DND-41 (cell line): Measurements from ENCODE around the gene DDX51.
"Not testable (repeated sequence)": the region's sequence is repeated elsewhere in the genome, so short reads cannot be mapped to it uniquely, and the experiment has no call there.

Source experiments
- ATAC-seq: fragments of 200-7000 bp; cut with Tn5 transposase; 3 replicates; pipeline ENCODE4 v1.9.1; 2021; ENCODE audit warnings: low read depth; ENCODE audit not compliant: insufficient read depth
- DNase-seq: peaks from one replicate; pipeline ENCODE4 v3.0.0-alpha.2; 2020
- H2AFZ ChIP-seq: 2 replicates; pipeline ENCODE4 v1.6.0; 2012; ENCODE audit warnings: low read depth, low read length
- H3K27ac ChIP-seq: 2 replicates; pipeline ENCODE4 v1.5.1; 2012; ENCODE audit warnings: low read length, inconsistent platforms
- H3K27me3 ChIP-seq: fragments of 200-600 bp; sonication (generic); 2 replicates; pipeline ENCODE4 v1.6.0; 2012; ENCODE audit warnings: low read length, mild to moderate bottlenecking, inconsistent platforms; ENCODE audit not compliant: insufficient read depth, poor library complexity
- H3K36me3 ChIP-seq: 2 replicates; pipeline ENCODE4 v1.5.1; 2012; ENCODE audit warnings: low read length, inconsistent platforms; ENCODE audit not compliant: insufficient read depth
- H3K4me1 ChIP-seq: 2 replicates; pipeline ENCODE4 v1.5.1; 2012; ENCODE audit warnings: mild to moderate bottlenecking, low read length; ENCODE audit not compliant: insufficient read depth
- H3K4me2 ChIP-seq: 2 replicates; pipeline ENCODE4 v1.6.0; 2012; ENCODE audit warnings: mild to moderate bottlenecking, moderate library complexity, low read length, inconsistent platforms; ENCODE audit not compliant: insufficient read depth
- H3K4me3 ChIP-seq, 2 experiments: fragments of 200-600 bp in 1 of 2; shearing (Covaris generic) in 1 of 2; 2 replicates each; pipeline ENCODE4 v1.5.1; 2012 to 2016; ENCODE audit warnings: inconsistent platforms in 2 of 2, low read length in 2 of 2, mild to moderate bottlenecking in 2 of 2, low read depth in 1 of 2, moderate library complexity in 1 of 2
- H3K79me2 ChIP-seq: 2 replicates; pipeline ENCODE4 v1.6.0; 2012; ENCODE audit warnings: low read length, inconsistent platforms; ENCODE audit not compliant: insufficient read depth
- H3K9ac ChIP-seq: 2 replicates; pipeline ENCODE4 v1.6.0; 2012; ENCODE audit warnings: low read depth, mild to moderate bottlenecking, inconsistent platforms, low read length, moderate library complexity
- H3K9me3 ChIP-seq: 2 replicates; pipeline ENCODE4 v1.5.1; 2012; ENCODE audit warnings: low read length, moderate library complexity, mild to moderate bottlenecking, inconsistent platforms; ENCODE audit not compliant: insufficient read depth, severe bottlenecking
- H4K20me1 ChIP-seq: 2 replicates; pipeline ENCODE4 v1.6.0; 2012; ENCODE audit warnings: low read length; ENCODE audit not compliant: insufficient read depth
- EZH2 ChIP-seq: IDR thresholded peaks from 3 replicates; pipeline ENCODE4 v1.6.1; 2012; ENCODE audit warnings: borderline replicate concordance, low read depth, mild to moderate bottlenecking, moderate library complexity, low read length, inconsistent platforms; ENCODE audit not compliant: severe bottlenecking
- TF ChIP-seq, protein P1 (sequence below): IDR thresholded peaks from 2 replicates; pipeline ENCODE4 v1.5.1; 2012; ENCODE audit warnings: borderline replicate concordance, low read length, moderate library complexity, mild to moderate bottlenecking; ENCODE audit not compliant: poor library complexity, severe bottlenecking; ENCODE audit errors: extremely low read depth

DDX51 gene

DNA sequence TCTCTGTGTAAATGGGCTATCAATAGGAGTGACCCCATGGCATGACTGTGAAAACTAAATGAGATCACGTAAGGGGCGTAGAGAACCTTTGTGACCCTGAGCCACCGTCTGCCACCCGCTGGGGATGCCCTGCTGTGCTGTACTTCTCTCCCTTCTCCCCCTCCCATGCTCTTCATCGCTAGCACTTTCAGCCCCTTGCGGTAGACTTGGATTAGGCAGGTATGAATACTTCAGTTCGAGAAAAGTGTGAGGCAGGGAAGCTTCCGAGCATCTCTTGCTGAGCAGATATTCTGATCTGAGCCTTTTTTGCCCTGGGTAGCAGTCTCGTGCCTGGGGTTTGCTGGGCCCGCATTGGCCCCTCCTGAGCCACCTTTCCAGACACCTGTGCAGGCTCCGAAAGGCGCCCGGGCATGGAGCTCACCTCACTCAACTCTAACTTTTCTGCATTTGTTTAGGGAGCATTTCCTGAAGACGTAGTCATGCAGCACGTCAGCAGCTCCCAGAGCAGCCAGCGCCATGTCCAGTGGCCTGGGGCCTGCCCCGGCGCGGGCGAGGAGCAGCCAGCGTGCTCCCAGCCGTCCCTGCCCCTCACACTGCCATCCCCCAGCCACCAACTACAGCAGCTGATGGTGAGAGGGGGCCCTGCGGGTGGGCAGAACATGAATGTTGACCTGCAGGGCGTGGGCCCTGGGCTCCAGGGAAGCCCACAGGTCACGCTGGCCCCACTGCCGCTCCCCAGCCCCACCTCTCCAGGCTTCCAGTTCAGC lies 40.4 kb downstream of the DDX51 start:
- TF ChIP-seq EZH2, result no peak
- TF ChIP-seq, protein P1, sequence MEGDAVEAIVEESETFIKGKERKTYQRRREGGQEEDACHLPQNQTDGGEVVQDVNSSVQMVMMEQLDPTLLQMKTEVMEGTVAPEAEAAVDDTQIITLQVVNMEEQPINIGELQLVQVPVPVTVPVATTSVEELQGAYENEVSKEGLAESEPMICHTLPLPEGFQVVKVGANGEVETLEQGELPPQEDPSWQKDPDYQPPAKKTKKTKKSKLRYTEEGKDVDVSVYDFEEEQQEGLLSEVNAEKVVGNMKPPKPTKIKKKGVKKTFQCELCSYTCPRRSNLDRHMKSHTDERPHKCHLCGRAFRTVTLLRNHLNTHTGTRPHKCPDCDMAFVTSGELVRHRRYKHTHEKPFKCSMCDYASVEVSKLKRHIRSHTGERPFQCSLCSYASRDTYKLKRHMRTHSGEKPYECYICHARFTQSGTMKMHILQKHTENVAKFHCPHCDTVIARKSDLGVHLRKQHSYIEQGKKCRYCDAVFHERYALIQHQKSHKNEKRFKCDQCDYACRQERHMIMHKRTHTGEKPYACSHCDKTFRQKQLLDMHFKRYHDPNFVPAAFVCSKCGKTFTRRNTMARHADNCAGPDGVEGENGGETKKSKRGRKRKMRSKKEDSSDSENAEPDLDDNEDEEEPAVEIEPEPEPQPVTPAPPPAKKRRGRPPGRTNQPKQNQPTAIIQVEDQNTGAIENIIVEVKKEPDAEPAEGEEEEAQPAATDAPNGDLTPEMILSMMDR, result no peak
- Histone ChIP-seq H2AFZ (no peak overlapping the region), H3K27ac (no peak overlapping the region), H3K27me3 (no peaks in the 10 kb centered on the region), H3K9me3 (no peaks in the 10 kb centered on the region), H3K4me3 (no peak overlapping the region), H3K79me2 (peaks cover 31% of the 10 kb centered on the region), H3K4me1 (no peaks in the 10 kb centered on the region), H3K4me2 (no peak overlapping the region), H3K9ac (no peak overlapping the region), H4K20me1 (peaks cover 30% of the 10 kb centered on the region), H3K36me3 (peaks cover 55% of the 10 kb centered on the region)
- ATAC-seq, result no peak
- DNase-seq, result no peak

DNA sequence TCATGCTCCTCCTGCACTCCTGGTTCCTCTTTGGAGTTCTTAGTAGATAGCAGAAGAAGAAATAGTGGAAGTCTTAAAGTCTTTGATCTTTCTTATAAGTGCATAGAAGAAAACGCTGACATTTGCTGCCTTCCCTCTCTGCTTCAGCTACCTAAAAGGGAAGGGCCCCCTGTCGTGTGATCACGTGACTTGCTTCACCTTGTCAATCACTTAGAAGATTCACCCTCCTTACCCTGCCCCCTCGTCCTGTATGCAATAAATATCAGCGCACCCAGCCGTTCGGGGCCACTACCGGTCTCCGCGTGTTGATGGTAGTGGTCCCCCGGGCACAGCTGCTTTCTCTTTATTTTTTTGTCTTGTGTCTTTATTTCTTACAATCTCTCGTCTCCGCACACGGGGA lies 41.0 kb downstream of the DDX51 start:
- H3K9ac ChIP-seq, H3K27me3 ChIP-seq, H3K27ac ChIP-seq, H3K4me1 ChIP-seq, H3K4me2 ChIP-seq, H3K9me3 ChIP-seq, ATAC-seq, H2AFZ ChIP-seq, H3K4me3 ChIP-seq, DNase-seq: not testable (repeated sequence)
- peaks cover 30% of the 10 kb centered on the region for H4K20me1 ChIP-seq
- H3K36me3 ChIP-seq, result peaks cover 48% of the 10 kb centered on the region
- H3K79me2 ChIP-seq, result peaks cover 36% of the 10 kb centered on the region

DNA sequence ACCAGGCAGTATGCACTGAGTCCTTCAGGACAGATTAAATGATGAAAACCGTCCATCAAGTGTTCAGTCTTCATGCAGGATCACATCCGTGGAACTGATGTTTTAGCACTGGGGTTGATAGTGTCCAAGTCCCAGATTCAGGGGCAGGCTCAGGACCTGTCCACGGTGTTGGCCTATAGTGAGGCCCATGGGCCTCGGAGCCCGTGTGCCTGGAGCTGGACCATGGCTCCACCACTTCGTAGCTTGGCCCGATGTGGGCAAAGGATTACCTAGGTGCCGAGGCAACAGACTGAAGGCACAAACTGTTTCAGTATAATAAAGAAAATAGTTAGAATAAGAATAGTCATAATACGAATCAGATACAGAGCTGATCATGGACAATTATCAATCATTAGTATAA lies 41.8 kb downstream of the DDX51 start:
- Histone ChIP-seq H3K4me1 (no peaks in the 10 kb centered on the region), H3K27ac (no peak overlapping the region), H3K79me2 (peaks cover 44% of the 10 kb centered on the region), H4K20me1 (peaks cover 30% of the 10 kb centered on the region), H3K36me3 (peaks cover 47% of the 10 kb centered on the region), H3K9ac (no peak overlapping the region), H3K4me3 (no peak overlapping the region), H3K4me2 (no peak overlapping the region), H2AFZ (no peak overlapping the region), H3K27me3 (no peaks in the 10 kb centered on the region), H3K9me3 (no peaks in the 10 kb centered on the region)
- ATAC-seq, result no peak
- no peak for DNase-seq
- no peak for TF ChIP-seq EZH2
- TF ChIP-seq, protein P1, result no peak

DNA sequence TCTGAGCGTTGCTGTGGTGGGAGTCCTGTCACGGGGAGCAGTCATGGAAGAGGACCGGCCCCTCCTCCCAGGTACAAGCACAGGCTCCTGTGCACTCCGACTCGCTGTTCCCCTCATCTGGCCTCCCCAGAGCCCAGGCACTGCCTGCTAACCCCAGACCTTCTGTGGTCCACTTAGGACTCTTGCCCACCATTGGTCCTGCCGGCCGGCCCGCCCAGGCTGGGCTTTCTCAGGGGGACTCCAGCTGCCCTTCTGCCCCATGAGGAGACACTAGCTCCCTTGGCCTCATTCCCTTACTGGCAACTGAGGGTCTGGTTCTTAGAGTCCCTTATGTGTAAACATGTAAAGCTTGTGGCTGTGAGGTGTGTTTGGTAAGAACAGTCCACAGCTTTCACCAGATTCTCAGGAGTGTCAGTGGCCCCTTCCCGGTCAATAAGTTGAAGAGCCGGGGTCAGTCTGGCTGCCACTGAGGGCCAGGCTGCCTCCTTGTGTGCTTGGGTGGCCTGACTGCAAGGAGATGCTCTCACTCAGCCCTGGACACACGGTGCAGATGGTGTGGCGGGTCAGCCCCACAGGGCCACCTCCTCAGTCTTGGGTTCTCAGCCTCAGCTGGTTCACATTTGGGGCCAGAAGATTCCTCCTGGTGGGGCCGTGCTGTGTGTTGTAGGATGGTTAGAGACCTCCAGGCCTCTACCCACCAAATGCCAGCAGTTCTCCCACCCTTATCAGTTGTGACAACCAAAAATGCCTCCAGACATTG lies 43.6 kb downstream of the DDX51 start:
- peaks cover 58% of the 10 kb centered on the region for H3K79me2 ChIP-seq

More for the DNA sequence above, 43.6 kb downstream of the DDX51 start:
- H3K4me3 ChIP-seq, result no peak overlapping the region
- H3K4me2 ChIP-seq, result no peak overlapping the region
- no peak overlapping the region for H2AFZ ChIP-seq
- H4K20me1 ChIP-seq, result peaks cover 32% of the 10 kb centered on the region
- H3K9me3 ChIP-seq, result no peaks in the 10 kb centered on the region
- DNase-seq, result no peak
- no peak overlapping the region for H3K27ac ChIP-seq
- ATAC-seq, result no peak
- no peaks in the 10 kb centered on the region for H3K27me3 ChIP-seq
- peaks cover 2% of the 10 kb centered on the region; the same call in 1 of the 2 replicates for H3K4me1 ChIP-seq
- H3K9ac ChIP-seq, result no peak overlapping the region
- H3K36me3 ChIP-seq, result peaks cover 61% of the 10 kb centered on the region
- no peak for TF ChIP-seq EZH2
- TF ChIP-seq, protein P1, result no peak
